ENCODE data around the gene DCAF6. TPM values are rescaled to one million over a fixed set of nuclear protein-coding genes. Genes with fewer than 3 reads are reported as not detected.

DCAF6 gene
- total RNA-seq, 1 donor from 2014 or later = 80.5 TPM

GRCh38 chr1:168106274-168106673, 169.8 kb downstream of the DCAF6 start:
- Histone ChIP-seq H3K9me3 (no peaks in the 10 kb centered on the region), H3K4me3 (no peak overlapping the region), H3K27me3 (no peaks in the 10 kb centered on the region), H3K4me1 (no peaks in the 10 kb centered on the region), H3K36me3 (peaks cover 0 to 4% of the 10 kb centered on the region in 2 donors), H3K27ac (no peak overlapping the region)
- DNase-seq (ENCODE audit: extremely low spot score in 2 of 2) = no peak
- no peak for TF ChIP-seq POLR2A (IDR thresholded peaks at IDR 0.05)
- TF ChIP-seq POLR2AphosphoS5 (IDR thresholded peaks at IDR 0.05; ENCODE audit: insufficient read depth in 1 of 2, low read depth in 1 of 2) = no peak
- no peak for TF ChIP-seq CTCF (IDR thresholded peaks at IDR 0.05)
- intact Hi-C loops (cut with DNase I) = no loop called here

GRCh38 chr1:168110896-168111545, 174.5 kb downstream of the DCAF6 start:
- H3K4me3 ChIP-seq = no peak overlapping the region
- TF ChIP-seq POLR2AphosphoS5 (IDR thresholded peaks at IDR 0.05; ENCODE audit: insufficient read depth in 1 of 2, low read depth in 1 of 2) = no peak
- no peak for TF ChIP-seq CTCF (IDR thresholded peaks at IDR 0.05)
- TF ChIP-seq POLR2A (IDR thresholded peaks at IDR 0.05) = no peak
- H3K36me3 ChIP-seq = no peaks in the 10 kb centered on the region
- H3K4me1 ChIP-seq = no peaks in the 10 kb centered on the region
- no peak overlapping the region for H3K27ac ChIP-seq
- DNase-seq (ENCODE audit: extremely low spot score in 2 of 2) = peak in 1 of 2 donors; percentile 42
- no peaks in the 10 kb centered on the region for H3K9me3 ChIP-seq
- H3K27me3 ChIP-seq = no peaks in the 10 kb centered on the region
- intact Hi-C loops (cut with DNase I) = no loop called here

GRCh38 chr1:168112673-168113305, 176.3 kb downstream of the DCAF6 start:
- Histone ChIP-seq H3K9me3 (no peaks in the 10 kb centered on the region), H3K4me3 (no peak overlapping the region), H3K27me3 (no peaks in the 10 kb centered on the region), H3K27ac (no peak overlapping the region), H3K4me1 (no peaks in the 10 kb centered on the region), H3K36me3 (no peaks in the 10 kb centered on the region)
- intact Hi-C loops (cut with DNase I) = no loop called here
- no peak for TF ChIP-seq POLR2A (IDR thresholded peaks at IDR 0.05)
- TF ChIP-seq POLR2AphosphoS5 (IDR thresholded peaks at IDR 0.05; ENCODE audit: insufficient read depth in 1 of 2, low read depth in 1 of 2) = peak in 1 of 2 donors; percentile 26
- peak in 1 of 2 donors; percentile 86 for DNase-seq (ENCODE audit: extremely low spot score in 2 of 2)

- no peaks in the 10 kb centered on the region for H3K27me3 ChIP-seq
- no peaks in the 10 kb centered on the region for H3K36me3 ChIP-seq
- intact Hi-C loops (cut with DNase I) = no loop called here
- no peaks in the 10 kb centered on the region for H3K9me3 ChIP-seq
- peak in 1 of 2 donors; percentile 52 for DNase-seq (ENCODE audit: extremely low spot score in 2 of 2)
- no peak overlapping the region for H3K4me3 ChIP-seq
- H3K27ac ChIP-seq = no peak overlapping the region
- TF ChIP-seq CTCF (IDR thresholded peaks at IDR 0.05) (no peak), POLR2AphosphoS5 (IDR thresholded peaks at IDR 0.05; ENCODE audit: insufficient read depth in 1 of 2, low read depth in 1 of 2) (no peak)
- no peaks in the 10 kb centered on the region for H3K4me1 ChIP-seq
These were observed 178.4 kb downstream of the DCAF6 start for GRCh38 chr1:168114845-168115244.

- intact Hi-C loops (cut with DNase I) = no loop called here
- peak in 1 of 2 donors; percentile 13 for DNase-seq (ENCODE audit: extremely low spot score in 2 of 2)
These were observed 179.9 kb downstream of the DCAF6 start for GRCh38 chr1:168116327-168116799.

More at GRCh38 chr1:168116327-168116799, 179.9 kb downstream of the DCAF6 start:
- Histone ChIP-seq H3K4me3 (no peak overlapping the region), H3K27ac (no peak overlapping the region), H3K27me3 (no peaks in the 10 kb centered on the region), H3K9me3 (no peaks in the 10 kb centered on the region), H3K36me3 (no peaks in the 10 kb centered on the region), H3K4me1 (peaks cover 13% of the 10 kb centered on the region)
- TF ChIP-seq CTCF (IDR thresholded peaks at IDR 0.05) (no peak), POLR2AphosphoS5 (IDR thresholded peaks at IDR 0.05; ENCODE audit: insufficient read depth in 1 of 2, low read depth in 1 of 2) (no peak)

Data from vagina (tissue), 2 donors.